Kidney capillary endothelial cell (primary cell): ENCODE results near the gene NTM.
A peak's percentile ranks its signal among the peaks of the same experiment; 100 is the strongest.

ENCODE experiments used
- DNase-seq: peaks from one replicate; pipeline ENCODE4 v3.0.0-alpha.2; 2018; ENCODE audit warnings: low spot score

Gene NTM

DNA sequence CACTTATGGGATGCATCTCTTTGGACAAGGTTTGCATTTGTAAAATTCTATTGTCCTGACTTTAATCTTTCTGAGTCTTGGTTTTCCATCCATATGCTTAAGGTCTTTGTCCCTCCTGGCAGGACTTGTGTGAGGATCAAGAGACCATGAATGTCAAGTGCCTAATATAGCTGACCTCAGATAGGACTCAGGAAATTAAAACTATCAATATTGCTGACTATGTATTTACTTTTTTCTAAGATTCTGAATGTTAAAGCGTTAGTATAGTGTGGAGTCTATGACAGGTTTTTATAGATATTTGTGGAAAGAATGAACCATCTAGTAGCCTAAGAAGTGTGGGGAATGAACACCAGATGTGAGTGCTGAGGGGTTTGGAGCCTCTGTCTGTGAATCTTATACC is 637.8 kb downstream of the NTM start:
- no peak for DNase-seq

DNA sequence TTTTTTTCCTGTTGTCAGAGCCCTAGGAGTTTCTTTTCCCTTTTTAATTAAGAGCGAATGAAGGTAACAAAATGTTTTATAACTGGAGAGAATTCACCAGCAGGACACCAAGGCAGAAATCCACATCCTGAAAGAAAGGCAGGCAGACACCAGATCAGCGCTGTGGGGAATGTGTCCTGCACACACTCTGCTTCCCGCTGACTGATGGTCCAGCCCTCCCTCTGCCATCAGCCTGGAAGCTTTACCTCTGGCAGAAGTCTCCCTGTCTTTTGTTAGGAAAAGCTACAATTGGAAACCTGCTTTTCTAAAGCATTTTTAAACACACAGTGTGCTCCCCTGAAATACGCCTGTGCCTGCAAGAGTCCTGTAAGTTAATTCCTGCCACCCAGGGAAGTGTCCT is 638.5 kb downstream of the NTM start:
- no peak for DNase-seq

DNA sequence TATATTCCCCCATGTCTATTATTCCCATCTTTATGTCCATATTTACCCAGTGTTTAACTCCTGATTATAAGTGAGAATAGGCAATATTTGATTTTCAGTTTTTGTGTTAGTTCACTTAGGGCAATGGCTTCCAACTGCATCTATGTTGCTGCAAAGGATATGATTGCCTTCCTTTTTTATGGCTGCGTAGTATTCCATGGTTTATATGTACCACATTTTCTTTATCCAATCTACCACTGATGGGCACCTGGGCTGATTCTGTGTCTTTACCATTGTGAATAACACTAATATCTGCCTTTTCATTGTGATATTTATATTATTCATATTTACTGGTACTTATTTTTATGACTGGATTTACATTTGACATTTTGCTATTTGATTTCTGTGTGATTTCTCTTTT is 649.6 kb downstream of the NTM start:
- no peak for DNase-seq

DNA sequence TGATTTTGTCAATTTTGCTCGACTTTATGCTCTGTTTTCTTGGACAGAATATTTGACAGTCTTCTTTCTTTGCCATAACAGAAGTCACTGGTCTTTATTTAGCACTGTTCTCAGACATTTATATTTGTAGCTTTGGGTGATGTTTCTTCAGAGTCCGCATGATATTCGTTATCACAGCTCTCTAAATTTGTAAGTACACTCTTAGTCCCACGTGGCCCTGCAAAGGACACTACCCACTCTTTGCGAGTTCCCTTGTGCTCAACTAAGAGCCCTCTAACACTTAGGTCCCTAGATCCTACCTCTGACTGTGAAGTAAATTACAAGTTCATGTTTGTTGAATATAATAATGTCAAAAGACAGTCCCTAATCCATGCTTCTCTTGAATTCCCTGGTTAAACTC is 651.9 kb downstream of the NTM start:
- DNase-seq: no peak

DNA sequence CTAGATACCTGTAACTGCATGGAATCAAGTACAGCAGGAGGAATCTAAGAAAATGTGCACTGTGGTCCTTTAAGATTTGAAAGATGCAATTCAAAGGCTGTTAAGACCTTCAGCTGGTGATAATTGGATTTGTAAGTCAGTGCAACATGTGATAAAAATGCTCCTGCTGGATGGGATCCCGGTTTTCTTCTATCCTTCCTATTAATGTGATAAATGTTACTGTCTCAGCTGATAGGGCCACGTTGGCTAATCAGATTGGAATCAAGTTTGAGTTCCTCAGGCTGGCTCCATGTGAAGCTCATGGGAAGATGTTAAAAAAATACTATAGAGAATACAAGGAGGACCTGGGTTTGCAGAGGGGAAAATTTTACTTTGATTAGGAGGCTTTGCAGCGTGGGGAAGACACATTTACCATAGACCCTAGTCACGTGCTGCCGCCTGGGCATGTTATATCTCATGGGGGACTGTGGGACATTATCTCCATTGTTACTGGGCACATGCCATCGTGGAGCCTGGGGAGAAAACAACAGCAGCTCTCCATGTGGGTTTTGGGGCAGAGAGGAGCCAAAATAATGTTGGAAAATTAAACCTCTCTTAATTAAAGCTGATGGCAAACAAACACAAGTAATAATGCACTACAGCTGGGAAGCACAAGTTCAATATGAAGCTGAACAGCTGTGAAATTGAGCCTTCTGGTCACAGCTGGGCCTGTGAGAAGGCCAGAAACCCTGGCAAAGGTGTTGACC is 652.5 kb downstream of the NTM start:
- DNase-seq: no peak

DNA sequence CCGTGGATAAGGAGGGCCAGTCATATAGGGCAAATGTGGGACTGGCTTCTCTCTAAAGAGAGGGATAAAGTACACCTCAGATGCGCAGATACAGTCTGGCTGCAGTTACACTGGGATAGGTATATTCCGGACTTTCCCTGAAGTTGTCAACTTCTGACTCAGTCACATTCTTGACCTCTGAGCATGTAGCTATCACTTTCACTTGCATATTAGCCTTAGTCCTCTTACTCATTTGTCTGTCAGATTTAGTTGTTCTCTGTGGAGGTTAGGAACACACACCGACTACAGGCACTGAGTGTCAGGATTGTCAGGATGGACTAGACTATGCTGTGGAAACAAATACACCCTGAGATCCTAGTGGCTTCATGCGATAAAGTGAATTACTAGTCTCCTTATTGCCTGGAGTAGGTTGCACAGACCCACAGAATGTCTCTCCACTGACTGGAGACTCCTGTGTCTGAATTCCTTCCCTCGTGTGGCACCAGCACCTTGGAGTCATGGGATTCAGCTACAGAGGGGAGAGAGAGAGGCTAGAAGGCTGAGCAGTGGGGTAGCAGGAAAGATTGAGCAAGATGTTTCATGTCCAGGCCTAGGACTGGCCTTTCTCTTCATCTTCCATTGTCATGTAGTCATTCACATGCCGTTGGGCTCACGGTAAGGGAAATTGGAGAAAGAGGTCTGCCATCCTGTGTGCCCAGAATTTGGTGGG is 654.3 kb downstream of the NTM start:
- DNase-seq: peak; percentile 78

DNA sequence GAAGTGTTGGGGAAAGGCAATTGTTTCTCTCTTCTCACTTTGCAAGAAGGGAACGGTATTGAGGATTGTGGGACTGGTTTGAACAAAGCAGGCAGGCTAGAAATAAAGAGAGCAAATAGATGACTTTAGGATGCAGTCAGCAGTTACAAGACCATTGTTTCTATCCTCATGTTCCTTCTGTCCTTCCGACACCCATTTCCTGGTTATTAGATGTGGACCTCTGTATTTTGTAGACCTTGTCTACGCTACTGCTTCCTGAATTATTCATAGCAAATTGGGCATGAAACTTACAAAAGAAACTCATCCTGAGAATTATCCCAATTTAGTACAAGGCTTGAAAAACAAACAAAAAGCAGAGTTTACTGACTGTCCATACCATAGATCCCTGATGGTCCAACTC is 656.3 kb downstream of the NTM start:
- DNase-seq: no peak

DNA sequence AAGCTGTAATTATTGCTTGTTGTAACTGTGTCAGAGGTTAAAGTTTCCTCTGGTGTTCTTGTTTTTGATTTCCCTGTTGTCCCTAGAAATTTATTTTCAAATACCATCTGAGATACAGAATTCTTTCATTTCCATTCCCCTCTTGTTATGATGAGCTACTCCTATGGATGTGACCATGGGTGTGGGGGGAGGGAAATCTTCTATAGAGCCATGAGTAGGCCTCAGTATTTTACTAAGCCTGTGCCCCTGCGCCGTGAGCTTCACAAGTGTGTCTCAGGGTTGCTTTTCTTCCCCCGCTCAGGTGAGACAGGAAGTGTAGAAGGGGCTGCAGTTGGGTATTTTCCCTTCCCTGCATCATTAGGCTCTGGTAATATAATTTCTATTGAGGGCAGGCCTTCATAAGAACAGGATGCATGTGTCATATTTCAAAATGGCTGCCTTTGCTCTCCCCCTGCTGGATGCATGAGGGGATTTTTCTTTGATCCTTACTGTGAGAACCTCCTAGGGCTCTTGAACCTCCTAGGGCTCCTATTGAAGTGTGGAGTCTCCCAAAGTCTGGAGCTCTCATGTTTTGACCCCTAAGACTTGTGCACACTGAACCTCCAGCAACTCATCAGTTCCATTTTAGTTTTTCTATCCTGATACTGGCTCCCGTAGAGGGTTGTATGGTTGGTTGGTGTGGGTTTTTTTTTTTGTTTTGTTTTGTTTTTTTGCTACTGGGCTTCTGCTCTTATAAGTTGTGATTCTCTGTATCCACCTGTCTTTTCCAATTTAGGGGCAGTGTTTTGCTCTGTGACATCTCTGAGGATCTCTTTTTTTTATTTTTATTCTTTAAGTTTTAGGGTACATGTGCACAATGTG is 658.2 kb downstream of the NTM start:
- peak; percentile 50 for DNase-seq

DNA sequence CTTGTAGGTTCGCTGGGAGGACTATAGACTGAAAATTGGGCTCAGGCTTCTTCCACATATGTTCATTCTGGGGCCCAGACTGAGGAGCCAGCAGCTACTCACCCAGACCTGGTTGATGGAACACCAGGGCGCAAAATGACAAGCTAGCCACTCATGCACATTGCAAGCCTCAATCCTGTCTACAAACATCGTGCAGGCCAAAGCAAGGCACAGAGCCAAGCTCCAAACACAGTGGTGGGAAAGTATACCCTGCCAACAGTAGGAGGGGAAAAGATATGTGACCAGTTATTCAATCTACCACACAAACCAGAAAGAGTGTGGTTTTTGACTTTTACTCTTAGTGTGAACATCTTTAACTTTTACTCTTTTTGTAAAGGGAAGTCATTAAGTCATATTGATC is 660.5 kb downstream of the NTM start:
- DNase-seq: no peak

DNA sequence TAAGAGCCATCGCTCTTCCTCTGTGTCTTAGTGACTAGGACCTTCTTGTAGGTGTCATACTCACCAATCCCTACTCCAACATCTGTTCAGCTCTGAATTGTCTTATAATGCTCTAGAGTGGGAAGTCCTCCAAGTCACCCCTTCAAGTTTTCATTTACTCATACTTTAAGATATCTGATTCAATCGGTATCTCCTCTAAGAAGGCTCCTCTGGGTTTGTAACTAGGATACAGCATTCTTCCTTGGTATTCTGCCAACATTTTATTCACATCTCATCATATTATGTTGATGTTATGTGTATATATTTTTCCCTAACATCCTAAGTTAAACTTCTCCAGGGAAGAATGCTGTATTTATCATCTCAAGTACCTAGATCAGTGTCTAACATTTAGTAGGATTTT is 662.1 kb downstream of the NTM start:
- DNase-seq: no peak

DNA sequence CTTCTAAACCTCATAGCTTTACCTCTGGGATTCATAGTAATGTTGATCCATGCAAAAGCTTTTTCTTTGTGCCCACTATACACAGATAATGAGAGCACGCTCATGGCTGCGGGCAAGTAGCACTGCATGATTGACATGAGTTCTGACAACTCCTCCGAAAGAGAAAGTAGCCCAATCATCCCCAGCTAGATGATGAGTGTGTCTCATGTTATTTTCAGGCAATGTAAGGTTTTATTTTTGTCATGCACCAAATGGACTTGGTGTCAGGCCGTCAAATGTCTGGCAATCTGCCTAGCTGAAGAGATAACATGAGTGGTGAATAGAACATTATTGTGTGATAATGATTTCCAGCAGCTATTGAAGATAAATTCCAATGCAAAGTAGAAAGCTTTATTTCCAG is 662.6 kb downstream of the NTM start:
- DNase-seq: no peak

DNA sequence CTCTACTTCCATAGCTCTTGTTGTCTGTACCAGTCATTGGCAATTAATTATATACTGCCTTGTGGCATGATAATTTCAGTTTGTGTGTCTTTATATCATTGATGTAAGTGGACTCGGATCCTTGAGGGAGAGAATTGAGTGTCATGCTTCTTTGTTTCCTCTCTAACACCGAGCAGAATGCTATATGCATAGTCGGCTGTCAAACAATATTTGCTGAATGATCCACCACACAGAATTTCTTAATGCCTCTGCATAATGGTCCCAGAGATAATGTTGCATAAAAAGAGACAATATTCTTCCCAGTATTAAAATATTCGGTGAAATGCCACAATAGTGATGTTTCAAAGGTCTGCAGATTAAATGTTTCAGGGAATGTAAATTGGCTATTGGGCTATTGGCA is 664.8 kb downstream of the NTM start:
- no peak for DNase-seq

DNA sequence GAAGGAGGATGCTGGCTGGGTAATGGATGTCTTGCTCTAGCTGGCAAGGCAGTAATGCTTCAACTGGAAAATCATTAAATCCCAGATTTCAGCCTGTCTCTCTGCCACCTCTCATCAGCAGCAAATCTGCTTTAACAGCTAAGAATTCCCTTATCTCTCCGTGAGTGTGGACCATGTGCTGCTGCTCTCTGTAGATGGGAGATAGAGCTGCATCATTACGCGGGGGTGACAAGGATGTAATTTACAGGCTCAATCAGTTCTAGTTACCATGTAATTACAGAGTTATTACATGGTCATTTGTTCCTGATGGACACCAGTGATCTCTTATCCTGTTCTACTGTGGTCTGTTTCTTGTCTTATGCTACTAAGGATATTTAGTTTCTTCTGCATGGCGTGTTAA is 665.4 kb downstream of the NTM start:
- DNase-seq: no peak

DNA sequence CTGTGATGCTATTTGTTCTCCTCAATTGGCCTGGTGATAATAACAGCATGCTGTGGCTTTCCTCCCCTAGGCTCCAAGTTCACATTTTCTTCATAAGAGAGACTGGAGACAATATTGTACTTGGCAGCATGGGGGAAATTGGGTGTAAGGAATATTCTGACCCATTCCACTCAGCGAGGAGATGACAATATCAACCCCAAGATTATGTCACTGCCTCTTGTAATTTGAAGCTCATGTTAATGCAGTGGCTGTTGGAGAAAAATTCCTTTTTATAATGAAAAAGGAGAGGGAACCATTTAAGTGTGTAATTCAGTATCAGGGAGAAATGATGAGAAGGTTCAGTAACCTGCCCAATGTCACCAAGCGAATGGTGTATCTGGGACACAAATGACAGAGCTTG is 665.8 kb downstream of the NTM start:
- no peak for DNase-seq

DNA sequence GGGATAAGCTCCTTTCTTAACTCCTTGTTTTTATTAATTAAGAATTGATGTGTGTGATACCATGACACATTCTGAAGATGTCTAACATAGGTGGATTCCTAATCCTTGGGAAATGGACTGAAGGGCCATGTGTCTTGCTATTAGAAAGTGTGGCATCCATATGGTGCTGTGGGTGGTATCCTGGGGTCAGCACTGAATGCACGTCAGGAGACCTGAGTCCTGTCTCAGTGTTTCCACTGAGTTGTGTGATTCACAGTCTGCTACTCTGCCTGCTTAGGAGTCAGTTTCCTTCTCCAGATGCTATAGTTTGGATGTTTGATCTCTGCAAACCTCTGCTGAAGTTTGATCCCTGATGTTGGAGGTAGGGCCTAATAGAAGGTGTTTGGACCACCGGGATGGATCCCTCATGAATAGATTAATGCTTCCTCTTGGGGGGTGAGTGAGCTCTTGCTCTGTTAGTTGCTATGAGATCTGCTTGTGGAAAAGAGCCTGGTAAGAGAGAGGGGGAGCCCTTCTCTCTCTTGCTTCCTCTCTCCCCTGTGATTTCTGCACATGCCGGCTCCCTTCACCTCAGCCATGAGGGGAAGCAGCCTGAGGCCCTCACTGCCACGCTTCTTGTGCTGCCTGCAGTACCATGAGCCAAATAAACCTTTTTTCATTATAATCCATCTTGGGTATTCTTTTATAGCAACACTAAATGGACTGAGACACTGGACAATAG is 666.5 kb downstream of the NTM start:
- no peak for DNase-seq

DNA sequence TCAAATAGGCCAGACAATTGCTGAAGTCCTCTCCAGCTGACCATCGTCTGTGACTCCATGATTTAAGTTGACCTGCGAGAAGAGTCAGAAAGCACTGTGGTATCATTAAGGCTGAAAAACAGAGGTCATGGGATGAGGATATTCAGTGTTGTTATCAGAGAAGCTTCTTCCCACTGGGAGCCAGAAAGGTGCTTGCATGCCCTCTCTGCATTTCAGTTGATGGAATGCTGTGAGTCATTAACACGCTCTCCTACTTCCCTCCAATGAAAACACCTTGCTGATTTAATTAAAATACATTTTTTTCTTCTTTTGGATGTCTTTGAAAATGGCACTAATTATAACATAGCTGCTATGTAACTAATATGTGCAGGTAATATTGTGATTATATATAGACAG is 667.0 kb downstream of the NTM start:
- DNase-seq: no peak

DNA sequence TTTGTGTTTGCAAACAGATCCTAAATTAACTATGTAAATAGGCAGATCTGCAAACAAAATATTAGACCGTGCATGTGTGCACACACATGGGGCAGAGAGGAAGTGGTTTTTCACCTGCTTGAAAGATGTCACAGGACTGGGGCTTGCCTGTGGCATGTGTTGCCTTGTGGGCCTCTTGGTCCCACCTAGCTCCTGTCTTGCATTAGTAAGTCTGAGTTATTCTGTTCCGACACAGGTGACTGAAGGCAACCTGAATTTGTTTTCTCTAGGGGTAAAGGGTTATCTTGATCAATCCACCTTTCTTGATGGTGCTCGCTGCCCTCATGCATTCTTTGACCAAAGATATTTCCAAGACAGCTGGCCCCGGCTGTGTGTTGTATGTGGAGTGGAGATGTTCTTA is 667.5 kb downstream of the NTM start:
- no peak for DNase-seq

DNA sequence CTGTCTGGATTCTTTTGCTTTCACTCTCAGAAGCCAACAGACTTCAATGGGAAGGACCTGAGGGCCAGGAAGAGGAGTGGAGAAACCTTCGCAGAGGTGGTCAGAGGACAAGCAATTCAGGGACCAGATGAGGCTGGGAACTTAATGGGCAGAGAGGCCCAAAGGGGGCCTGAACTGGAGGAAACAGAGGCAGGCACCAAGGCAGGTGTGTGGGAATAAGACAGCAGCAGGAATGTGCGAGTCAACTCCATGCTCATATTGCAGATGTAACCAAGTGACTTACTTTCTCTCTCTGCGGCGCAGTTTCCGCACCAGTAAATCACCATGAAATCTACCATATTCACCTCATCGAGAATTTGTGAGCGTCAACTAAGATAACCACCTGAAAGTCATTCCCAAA is 669.1 kb downstream of the NTM start:
- no peak for DNase-seq

DNA sequence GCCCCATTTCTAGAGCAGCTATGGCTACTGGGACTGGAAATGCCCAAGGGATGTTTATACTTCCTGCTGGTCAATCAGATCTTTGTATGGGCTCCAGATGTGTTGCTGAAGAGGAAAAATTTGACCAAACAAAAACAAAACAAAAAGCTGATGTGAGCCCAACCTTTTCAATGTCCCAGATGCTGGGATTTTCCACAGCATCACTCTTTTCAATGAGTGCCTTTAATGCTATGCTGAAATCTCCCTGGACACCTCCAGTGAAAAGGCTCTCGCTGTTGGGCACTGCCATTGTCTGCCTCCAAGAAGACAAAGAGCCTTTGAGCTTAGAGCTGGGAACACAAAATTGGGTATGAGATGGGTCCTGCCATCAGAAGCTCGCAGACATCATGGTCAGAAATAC is 671.9 kb downstream of the NTM start:
- DNase-seq: no peak

DNA sequence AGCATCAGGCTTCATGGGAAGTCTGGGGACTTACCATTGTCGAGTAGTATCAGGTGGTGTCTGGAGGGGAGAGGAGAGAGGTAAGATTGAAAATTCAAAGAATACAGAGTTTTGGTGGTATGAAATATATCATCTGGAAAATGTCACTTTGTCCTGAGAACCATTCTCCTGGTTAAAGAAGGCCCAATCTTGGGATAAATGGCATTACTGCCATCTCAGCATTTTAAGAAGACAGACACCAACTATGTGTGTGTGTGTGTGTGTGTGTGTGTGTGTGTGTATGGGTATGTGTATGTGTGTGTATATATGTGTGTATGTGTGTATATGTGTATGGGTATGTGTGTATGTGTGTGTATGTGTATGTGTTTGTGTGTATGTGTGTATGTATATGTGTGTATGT is 673.3 kb downstream of the NTM start:
- no peak for DNase-seq

DNA sequence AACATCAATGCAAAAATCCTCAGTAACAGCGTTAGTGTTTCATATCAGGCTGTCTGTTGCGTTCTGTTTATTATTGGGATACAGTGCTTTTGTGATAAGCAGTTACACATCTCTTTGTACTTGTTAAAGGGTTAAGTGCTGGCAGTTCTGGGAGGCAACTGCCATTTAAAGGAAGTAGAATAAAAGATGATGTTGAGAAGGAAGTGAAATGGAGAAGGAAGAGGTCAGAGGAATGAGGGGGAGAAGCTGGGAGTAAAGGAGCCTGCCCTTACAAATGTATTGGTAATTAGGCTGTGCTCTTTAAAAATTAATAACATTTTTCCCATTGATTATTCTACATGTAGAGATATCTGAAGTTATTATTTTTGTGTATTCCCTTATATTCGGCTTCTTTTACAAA is 674.7 kb downstream of the NTM start:
- no peak for DNase-seq

DNA sequence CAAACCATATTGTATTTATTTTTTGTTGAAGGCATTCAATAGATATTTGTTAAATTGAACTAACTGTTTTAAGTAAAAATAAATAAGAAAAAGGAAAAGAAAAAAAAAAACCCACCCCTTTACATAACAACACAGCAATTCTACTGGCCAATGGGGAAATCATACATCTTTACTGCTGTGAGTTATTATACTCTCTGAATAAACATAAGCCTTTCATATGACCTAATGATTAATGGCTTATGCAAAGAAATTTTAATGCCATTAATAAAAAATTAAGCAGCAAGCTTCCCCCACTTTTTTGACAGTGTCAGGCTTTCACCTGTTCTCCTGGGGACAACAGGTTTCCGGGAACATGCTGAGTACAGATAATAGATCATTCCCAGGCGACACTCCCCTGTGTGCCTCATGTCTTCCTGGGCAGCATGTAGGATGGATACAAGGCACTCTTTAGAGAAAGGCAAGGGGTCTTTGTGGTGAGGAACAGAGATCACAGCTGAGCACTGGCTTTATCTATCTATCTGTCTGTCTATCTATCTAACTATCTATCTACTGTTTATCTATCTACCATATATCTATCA is 676.0 kb downstream of the NTM start:
- no peak for DNase-seq
